ENCODE data around the gene LIN37.
"Not testable (repeated sequence)": the region's sequence is repeated elsewhere in the genome, so short reads cannot be mapped to it uniquely, and the experiment has no call there.

Gene LIN37

GRCh38 chr19:35720163-35720524 lies 28.2 kb upstream of the LIN37 start:
- DNase-seq, result no peak

- no peak for DNase-seq
These were observed 27.7 kb upstream of the LIN37 start for GRCh38 chr19:35720648-35721047.

- DNase-seq, result no peak
These were observed 27.0 kb upstream of the LIN37 start for GRCh38 chr19:35721374-35721773.

GRCh38 chr19:35722461-35722860 lies 25.9 kb upstream of the LIN37 start:
- DNase-seq, result no peak

DNA sequence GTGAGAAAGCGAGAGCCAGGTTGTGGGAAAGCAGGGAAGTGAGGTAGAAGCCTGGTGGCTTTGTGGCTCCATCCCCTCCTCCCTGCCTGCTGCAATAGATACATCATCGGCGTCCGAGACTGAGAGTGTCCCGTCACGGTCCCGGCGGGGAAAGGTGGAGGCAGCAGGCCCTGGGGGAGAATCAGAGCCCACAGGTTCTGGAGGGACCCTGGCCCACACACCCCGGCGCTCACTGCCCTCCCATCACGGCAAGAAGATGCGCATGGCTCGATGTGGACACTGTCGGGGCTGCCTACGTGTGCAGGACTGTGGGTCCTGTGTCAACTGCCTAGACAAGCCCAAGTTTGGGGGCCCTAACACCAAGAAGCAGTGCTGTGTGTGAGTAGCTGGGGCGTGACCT lies 25.5 kb upstream of the LIN37 start:
- DNase-seq, result no peak

DNA sequence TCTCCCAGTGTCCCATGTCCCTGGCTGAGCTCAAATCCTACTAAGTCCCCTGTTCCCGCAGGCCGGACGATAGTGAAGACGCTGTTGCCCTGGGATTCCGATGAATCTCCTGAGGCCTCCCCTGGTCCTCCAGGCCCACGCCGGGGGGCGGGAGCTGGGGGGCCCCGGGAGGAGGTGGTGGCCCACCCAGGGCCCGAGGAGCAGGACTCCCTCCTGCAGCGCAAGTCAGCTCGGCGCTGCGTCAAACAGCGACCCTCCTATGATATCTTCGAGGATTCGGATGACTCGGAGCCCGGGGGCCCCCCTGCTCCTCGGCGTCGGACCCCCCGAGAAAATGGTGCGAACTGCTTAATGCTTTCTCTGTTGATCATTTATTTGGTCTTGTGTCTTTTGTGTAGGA lies 24.7 kb upstream of the LIN37 start:
- DNase-seq, result no peak

GRCh38 chr19:35724132-35724531 lies 24.2 kb upstream of the LIN37 start:
- not testable (repeated sequence) for DNase-seq

- DNase-seq, result no peak
These were observed 23.8 kb upstream of the LIN37 start for GRCh38 chr19:35724560-35724959.

DNA sequence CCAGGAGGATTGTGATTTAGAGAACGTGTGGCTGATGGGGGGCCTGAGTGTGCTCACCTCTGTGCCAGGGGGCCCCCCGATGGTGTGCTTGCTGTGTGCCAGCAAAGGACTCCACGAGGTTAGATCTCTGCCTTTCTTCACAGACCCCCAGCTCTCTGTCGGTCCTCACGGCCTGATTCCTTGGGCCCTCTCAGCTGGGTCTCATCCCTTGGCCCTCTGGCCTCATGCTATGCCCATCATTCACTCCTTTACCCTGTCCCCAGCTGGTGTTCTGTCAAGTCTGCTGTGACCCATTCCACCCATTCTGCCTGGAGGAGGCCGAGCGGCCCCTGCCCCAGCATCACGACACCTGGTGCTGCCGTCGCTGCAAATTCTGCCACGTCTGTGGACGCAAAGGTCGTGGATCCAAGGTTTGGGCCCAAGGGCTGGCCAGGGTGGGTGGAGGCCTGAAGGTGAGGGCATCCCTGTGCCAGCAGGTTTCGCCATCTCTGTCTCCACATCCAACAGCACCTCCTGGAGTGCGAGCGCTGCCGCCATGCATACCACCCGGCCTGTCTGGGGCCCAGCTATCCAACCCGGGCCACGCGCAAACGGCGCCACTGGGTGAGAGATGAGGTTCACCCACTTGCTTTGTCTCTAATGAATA lies 23.0 kb upstream of the LIN37 start:
- no peak for DNase-seq

- no peak for DNase-seq
These were observed 21.1 kb upstream of the LIN37 start for GRCh38 chr19:35727053-35727955.

GRCh38 chr19:35727956-35728706 lies 20.2 kb upstream of the LIN37 start:
- no peak for DNase-seq

DNA sequence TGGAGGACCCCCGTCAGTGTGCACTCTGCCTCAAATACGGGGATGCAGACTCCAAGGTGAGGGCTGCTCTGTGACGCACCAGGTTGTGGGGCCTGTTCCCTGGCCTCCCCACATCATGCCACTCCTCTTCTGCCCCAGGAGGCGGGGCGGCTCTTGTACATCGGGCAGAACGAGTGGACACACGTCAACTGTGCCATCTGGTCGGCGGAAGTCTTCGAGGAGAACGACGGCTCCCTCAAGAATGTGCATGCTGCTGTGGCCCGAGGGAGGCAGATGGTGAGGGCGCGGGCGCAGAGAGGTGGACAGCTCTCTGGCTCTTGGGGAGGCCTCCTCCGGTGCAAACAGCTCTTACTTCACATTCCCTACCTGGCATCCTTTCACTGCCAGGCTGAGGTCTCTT lies 19.4 kb upstream of the LIN37 start:
- no peak for DNase-seq

DNA sequence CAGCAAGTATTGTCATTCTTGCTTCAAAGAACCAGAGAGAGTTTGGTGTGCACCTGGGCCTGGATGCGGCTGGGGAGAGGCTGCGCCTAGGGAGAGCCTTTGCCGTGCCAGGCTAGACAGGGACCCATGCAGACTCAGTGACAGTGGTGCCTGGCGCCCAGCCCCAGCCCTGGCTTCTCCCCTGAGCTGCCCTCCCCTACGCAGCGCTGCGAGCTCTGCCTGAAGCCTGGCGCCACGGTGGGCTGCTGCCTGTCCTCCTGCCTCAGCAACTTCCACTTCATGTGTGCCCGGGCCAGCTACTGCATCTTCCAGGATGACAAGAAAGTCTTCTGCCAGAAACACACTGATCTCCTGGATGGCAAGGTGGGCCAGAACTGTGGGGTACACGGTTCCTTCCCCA lies 18.6 kb upstream of the LIN37 start:
- DNase-seq, result no peak

DNA sequence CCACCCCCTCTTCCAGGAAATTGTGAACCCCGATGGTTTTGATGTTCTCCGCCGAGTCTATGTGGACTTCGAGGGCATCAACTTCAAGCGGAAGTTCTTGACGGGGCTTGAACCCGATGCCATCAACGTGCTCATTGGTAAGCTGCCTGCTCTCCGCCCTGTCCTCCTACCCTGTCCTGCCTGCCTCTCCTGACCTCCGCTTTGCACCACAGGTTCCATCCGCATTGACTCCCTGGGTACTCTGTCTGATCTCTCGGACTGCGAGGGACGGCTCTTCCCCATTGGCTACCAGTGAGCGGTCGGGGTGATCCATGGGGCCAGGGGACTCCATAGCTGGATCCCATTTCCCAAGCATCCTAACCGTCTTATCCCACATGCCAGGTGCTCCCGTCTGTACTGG lies 18.1 kb upstream of the LIN37 start:
- no peak for DNase-seq

- DNase-seq, result no peak
These were observed 17.0 kb upstream of the LIN37 start for GRCh38 chr19:35731353-35731752.

DNA sequence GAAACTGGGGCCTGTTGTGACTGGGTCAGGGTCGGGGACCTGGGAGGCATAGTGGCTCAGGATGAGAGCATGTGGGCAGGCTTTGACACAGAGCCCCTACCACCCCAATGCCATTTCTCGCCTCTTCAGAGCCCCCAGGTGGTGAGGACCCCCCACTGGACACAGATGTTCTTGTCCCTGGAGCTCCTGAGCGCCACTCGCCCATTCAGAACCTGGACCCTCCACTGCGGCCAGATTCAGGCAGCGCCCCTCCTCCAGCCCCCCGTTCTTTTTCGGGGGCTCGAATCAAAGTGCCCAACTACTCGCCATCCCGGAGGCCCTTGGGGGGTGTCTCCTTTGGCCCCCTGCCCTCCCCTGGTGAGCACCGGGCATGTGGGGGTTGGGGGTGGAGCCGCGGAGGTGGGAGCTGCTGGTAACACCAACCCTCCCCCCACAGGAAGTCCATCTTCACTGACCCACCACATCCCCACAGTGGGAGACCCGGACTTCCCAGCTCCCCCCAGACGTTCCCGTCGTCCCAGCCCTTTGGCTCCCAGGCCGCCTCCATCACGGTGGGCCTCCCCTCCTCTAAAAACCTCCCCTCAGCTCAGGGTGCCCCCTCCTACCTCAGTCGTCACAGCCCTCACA lies 16.5 kb upstream of the LIN37 start:
- no peak for DNase-seq

DNA sequence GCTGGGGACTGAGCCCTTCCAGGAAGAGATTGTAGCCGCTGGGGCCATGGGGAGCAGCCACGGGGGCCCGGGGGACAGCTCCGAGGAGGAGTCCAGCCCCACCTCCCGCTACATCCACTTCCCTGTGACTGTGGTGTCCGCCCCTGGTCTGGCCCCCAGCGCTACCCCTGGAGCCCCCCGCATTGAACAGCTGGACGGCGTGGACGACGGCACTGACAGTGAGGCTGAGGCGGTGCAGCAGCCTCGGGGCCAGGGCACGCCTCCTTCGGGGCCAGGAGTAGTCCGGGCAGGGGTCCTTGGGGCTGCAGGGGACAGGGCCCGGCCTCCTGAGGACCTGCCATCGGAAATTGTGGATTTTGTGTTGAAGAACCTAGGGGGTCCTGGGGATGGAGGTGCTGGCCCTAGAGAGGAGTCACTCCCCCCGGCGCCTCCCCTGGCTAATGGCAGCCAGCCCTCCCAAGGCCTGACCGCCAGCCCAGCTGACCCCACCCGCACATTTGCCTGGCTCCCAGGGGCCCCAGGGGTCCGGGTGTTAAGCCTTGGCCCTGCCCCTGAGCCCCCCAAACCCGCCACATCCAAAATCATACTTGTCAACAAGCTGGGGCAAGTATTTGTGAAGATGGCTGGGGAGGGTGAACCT lies 15.7 kb upstream of the LIN37 start:
- DNase-seq, result no peak

- no peak for DNase-seq
These were observed 14.9 kb upstream of the LIN37 start for GRCh38 chr19:35733180-35734125.

- no peak for DNase-seq
These were observed 14.1 kb upstream of the LIN37 start for GRCh38 chr19:35734273-35734672.

GRCh38 chr19:35734889-35735288 lies 13.5 kb upstream of the LIN37 start:
- DNase-seq, result no peak
